ENCODE results near the gene KRT74.

The KRT74 gene

GRCh38 chr12:52518574-52519386, 54.9 kb downstream of the KRT74 start:
- DNase-seq: no peak

- no peak for DNase-seq
These were observed 55.8 kb downstream of the KRT74 start for GRCh38 chr12:52517888-52518287.

GRCh38 chr12:52517005-52517835, 56.4 kb downstream of the KRT74 start:
- no peak for DNase-seq

- DNase-seq: no peak
These were observed 57.5 kb downstream of the KRT74 start for GRCh38 chr12:52515927-52516831.
